OCI-LY1 (cell line): ENCODE measurements around the gene DUSP14.

ENCODE experiments used
- H2AFZ ChIP-seq: fragments of 200-600 bp; sonication (generic), shearing (Covaris generic); 2 replicates; pipeline ENCODE4 v1.6.0; 2014; ENCODE audit warnings: antibody characterized with exemption, mild to moderate bottlenecking, low read length
- H3F3A ChIP-seq: fragments of 200-600 bp; sonication (generic), shearing (Covaris generic); 2 replicates; pipeline ENCODE4 v1.6.0; 2014; ENCODE audit warnings: mild to moderate bottlenecking, antibody characterized with exemption, low read length, moderate library complexity; ENCODE audit not compliant: insufficient read depth
- H3K27ac ChIP-seq: fragments of 200-600 bp; sonication (generic); 2 replicates; pipeline ENCODE4 v1.5.1; 2014; ENCODE audit warnings: low read length, mixed run types, mild to moderate bottlenecking, low read depth; ENCODE audit not compliant: poor library complexity, severe bottlenecking
- H3K27me3 ChIP-seq: fragments of 200-600 bp; sonication (generic); 2 replicates; pipeline ENCODE4 v1.6.0; 2014; ENCODE audit warnings: antibody characterized with exemption, mild to moderate bottlenecking, low read length, moderate library complexity; ENCODE audit not compliant: insufficient read depth
- H3K36me3 ChIP-seq: fragments of 200-600 bp; sonication (generic); 2 replicates; pipeline ENCODE4 v1.6.1; 2014; ENCODE audit warnings: mild to moderate bottlenecking, antibody characterized with exemption, low read length, moderate library complexity, mixed read lengths; ENCODE audit not compliant: insufficient read depth
- H3K4me1 ChIP-seq: fragments of 200-600 bp; sonication (generic); 2 replicates; pipeline ENCODE4 v1.5.1; 2014; ENCODE audit warnings: mild to moderate bottlenecking, low read length, moderate library complexity; ENCODE audit not compliant: insufficient read depth, severe bottlenecking
- H3K4me2 ChIP-seq: fragments of 200-600 bp; sonication (generic), shearing (Covaris generic); 2 replicates; pipeline ENCODE4 v1.6.1; 2014; ENCODE audit warnings: low read length
- H3K4me3 ChIP-seq: fragments of 200-600 bp; sonication (generic); 2 replicates; pipeline ENCODE4 v1.5.1; 2014; ENCODE audit warnings: low read length, low read depth, mild to moderate bottlenecking, mixed read lengths; ENCODE audit not compliant: poor library complexity, severe bottlenecking
- H3K79me2 ChIP-seq: fragments of 200-600 bp; shearing (Covaris generic); 2 replicates; pipeline ENCODE4 v1.6.1; 2016; ENCODE audit warnings: mixed run types, low read length, mixed read lengths; ENCODE audit not compliant: insufficient read depth
- H3K9ac ChIP-seq: fragments of 200-600 bp; sonication (generic), shearing (Covaris generic); 2 replicates; pipeline ENCODE4 v1.6.1; 2014; ENCODE audit warnings: mild to moderate bottlenecking, low read length, mixed read lengths
- H3K9me2 ChIP-seq: fragments of 200-600 bp; sonication (generic), shearing (Covaris generic); 2 replicates; pipeline ENCODE4 v1.6.1; 2014; ENCODE audit warnings: low read depth, mild to moderate bottlenecking, low read length, mixed read lengths
- H3K9me3 ChIP-seq: fragments of 200-600 bp; shearing (Covaris generic); 2 replicates; pipeline ENCODE4 v1.6.1; 2014; ENCODE audit warnings: low read length, mixed read lengths
- H4K20me1 ChIP-seq: fragments of 200-600 bp; sonication (generic), shearing (Covaris generic); 2 replicates; pipeline ENCODE4 v1.6.0; 2016; ENCODE audit warnings: mild to moderate bottlenecking, low read length; ENCODE audit not compliant: insufficient read depth
- EZH2 ChIP-seq: fragments of 200-600 bp; sonication (generic), shearing (Covaris generic); IDR thresholded peaks from 2 replicates; pipeline ENCODE4 v1.8.0; 2017; ENCODE audit warnings: borderline replicate concordance, mixed run types, mild to moderate bottlenecking, antibody characterized with exemption, low read length, moderate library complexity, mixed read lengths
- TF ChIP-seq, protein P1 (sequence below): fragments of 200-600 bp; sonication (generic), shearing (Covaris generic); IDR thresholded peaks from 2 replicates; pipeline ENCODE4 v1.5.1; 2017; ENCODE audit warnings: mild to moderate bottlenecking, antibody characterized with exemption, low read length, moderate library complexity, mixed read lengths

DUSP14 gene

DNA sequence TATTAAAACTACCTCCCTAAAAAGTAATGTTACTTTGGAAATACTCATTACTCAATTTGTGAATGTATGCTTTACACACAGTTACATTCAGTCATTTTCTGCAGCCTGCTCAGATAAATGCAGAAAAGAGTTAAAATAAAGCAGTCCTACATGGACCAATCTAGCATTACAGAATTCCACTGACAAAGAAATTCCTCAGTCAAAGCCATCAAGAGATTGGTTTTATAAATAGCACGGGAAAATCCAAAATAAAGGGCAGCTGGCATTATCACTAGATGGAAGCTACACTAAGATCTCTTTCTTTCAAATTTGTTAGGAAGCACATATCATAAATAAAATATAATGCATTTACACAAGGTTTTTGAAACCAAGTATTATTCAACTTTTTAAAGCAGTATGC is 58.3 kb downstream of the DUSP14 start:
- Histone ChIP-seq H3K4me2 (no peak overlapping the region), H3K9ac (no peak overlapping the region), H2AFZ (no peak overlapping the region), H3K27me3 (no peaks in the 10 kb centered on the region), H3K36me3 (peaks cover 57% of the 10 kb centered on the region; the same call in 1 of the 2 replicates), H3K4me3 (no peak overlapping the region), H4K20me1 (no peaks in the 10 kb centered on the region), H3K79me2 (peaks cover 42% of the 10 kb centered on the region), H3K27ac (no peak overlapping the region), H3K4me1 (no peaks in the 10 kb centered on the region), H3K9me3 (no peaks in the 10 kb centered on the region), H3F3A (no peaks in the 10 kb centered on the region), H3K9me2 (no peaks in the 10 kb centered on the region)
- TF ChIP-seq EZH2, result no peak
- TF ChIP-seq, protein P1, sequence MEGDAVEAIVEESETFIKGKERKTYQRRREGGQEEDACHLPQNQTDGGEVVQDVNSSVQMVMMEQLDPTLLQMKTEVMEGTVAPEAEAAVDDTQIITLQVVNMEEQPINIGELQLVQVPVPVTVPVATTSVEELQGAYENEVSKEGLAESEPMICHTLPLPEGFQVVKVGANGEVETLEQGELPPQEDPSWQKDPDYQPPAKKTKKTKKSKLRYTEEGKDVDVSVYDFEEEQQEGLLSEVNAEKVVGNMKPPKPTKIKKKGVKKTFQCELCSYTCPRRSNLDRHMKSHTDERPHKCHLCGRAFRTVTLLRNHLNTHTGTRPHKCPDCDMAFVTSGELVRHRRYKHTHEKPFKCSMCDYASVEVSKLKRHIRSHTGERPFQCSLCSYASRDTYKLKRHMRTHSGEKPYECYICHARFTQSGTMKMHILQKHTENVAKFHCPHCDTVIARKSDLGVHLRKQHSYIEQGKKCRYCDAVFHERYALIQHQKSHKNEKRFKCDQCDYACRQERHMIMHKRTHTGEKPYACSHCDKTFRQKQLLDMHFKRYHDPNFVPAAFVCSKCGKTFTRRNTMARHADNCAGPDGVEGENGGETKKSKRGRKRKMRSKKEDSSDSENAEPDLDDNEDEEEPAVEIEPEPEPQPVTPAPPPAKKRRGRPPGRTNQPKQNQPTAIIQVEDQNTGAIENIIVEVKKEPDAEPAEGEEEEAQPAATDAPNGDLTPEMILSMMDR, result no peak

DNA sequence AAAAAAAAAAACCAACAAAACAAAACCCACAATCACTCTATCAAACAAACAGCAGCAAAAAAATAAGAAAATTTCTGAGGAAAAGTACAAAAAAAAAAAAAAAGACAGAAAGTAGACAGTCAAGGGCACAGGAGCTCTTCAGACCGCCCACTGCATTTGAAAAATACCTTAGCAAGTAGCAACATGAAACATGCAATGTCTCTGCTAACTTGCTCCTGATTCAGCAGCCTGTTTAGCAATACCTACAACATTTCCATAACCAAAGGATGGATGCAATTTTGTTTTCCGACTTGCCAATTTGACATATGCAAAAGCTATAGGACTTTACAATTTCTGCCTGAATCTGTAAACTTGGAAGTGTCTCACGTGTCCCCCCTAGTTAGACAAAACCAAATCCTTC is 62.1 kb downstream of the DUSP14 start:
- Histone ChIP-seq H2AFZ (no peak overlapping the region), H3K9me2 (no peaks in the 10 kb centered on the region), H3K9me3 (no peaks in the 10 kb centered on the region), H3K4me3 (no peak overlapping the region), H3K36me3 (peaks cover 61% of the 10 kb centered on the region), H3K4me2 (no peak overlapping the region), H3K27ac (no peak overlapping the region), H3K79me2 (peaks cover 27% of the 10 kb centered on the region), H3K27me3 (no peaks in the 10 kb centered on the region), H3K4me1 (no peaks in the 10 kb centered on the region), H4K20me1 (no peaks in the 10 kb centered on the region), H3F3A (no peaks in the 10 kb centered on the region), H3K9ac (no peak overlapping the region)
- no peak for TF ChIP-seq EZH2
- TF ChIP-seq, protein P1, result no peak

- Histone ChIP-seq H4K20me1 (no peaks in the 10 kb centered on the region), H3F3A (no peaks in the 10 kb centered on the region), H3K4me1 (no peaks in the 10 kb centered on the region), H3K27me3 (no peaks in the 10 kb centered on the region), H3K9me2 (no peaks in the 10 kb centered on the region), H3K4me2 (no peak overlapping the region), H3K4me3 (no peak overlapping the region), H3K9ac (no peak overlapping the region), H3K36me3 (peaks cover 68% of the 10 kb centered on the region), H3K79me2 (peaks cover 25% of the 10 kb centered on the region), H3K27ac (peak overlapping the region; percentile 25), H3K9me3 (no peaks in the 10 kb centered on the region), H2AFZ (no peak overlapping the region)
- TF ChIP-seq EZH2, result no peak
- TF ChIP-seq, protein P1, result no peak
Measured at GRCh38 chr17:37553401-37553966, 63.8 kb downstream of the DUSP14 start.
